ENCODE measurements around the gene CMSS1.

The CMSS1 gene

DNA sequence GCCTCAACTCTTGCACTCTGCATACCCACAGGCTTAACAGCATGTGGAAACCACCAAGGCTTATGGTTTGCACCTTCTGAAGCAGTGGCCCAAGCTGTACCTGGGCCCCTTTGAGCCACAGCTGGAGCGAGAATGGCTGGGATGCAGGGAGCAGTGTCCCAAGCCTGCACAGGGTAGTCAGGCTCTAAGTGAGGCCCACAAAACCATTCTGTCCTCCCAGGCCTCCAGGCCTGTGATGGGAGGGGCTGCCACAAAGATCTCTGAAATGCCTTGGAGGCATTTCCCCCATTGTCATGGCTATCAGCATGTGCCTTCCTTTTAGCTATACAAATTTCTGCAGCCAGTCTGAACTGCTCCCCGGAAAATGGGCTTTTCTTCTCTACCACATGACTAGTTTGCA lies 12.5 kb upstream of the CMSS1 start:
- Mint-ChIP-seq H3K4me3 (no peak overlapping the region), H3K27me3 (ENCODE audit: low read depth) (no peaks in the 10 kb centered on the region), H3K36me3 (ENCODE audit: low read depth) (peaks cover 6% of the 10 kb centered on the region), H3K27ac (no peak overlapping the region), H3K9me3 (peaks cover 14% of the 10 kb centered on the region), H3K4me1 (no peaks in the 10 kb centered on the region)
- TF ChIP-seq, protein P1, sequence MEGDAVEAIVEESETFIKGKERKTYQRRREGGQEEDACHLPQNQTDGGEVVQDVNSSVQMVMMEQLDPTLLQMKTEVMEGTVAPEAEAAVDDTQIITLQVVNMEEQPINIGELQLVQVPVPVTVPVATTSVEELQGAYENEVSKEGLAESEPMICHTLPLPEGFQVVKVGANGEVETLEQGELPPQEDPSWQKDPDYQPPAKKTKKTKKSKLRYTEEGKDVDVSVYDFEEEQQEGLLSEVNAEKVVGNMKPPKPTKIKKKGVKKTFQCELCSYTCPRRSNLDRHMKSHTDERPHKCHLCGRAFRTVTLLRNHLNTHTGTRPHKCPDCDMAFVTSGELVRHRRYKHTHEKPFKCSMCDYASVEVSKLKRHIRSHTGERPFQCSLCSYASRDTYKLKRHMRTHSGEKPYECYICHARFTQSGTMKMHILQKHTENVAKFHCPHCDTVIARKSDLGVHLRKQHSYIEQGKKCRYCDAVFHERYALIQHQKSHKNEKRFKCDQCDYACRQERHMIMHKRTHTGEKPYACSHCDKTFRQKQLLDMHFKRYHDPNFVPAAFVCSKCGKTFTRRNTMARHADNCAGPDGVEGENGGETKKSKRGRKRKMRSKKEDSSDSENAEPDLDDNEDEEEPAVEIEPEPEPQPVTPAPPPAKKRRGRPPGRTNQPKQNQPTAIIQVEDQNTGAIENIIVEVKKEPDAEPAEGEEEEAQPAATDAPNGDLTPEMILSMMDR (IDR thresholded peaks at IDR 0.05; ENCODE audit: unreplicated experiment in 3 of 3): no peak

DNA sequence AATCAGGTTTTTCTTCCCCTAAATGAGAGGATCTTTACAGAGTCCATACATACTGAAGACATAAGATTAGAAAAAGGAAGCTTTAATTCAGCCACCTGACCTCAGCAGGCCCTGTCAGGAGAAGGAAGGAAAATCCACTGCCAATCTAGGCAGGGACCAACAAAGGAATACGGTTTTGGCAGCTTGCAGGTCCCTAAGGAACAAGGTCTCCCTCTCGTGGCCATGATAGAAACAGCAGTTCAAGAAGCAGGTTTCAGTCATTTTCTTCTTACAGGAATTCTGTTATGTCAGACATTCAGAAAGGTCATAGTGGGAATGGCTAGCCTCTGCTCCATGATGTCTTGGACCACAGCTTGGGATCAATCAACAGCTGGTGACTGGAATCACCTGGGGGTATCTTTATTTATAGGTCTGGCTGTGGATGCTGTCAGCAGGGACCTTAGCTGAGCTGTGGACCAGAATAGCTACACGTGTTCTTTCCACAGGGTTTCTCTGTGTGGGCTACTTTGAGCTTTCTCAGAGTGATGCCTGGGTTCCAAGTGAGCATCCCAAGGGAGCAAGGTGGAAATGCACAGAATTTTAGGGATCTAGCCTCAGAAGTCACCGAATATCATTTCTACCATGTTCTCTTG lies 9.4 kb upstream of the CMSS1 start:
- TF ChIP-seq, protein P1 (IDR thresholded peaks at IDR 0.05; ENCODE audit: unreplicated experiment in 3 of 3): peak; percentile 54 to 71 (median 66)
- Mint-ChIP-seq H3K27me3 (ENCODE audit: low read depth) (no peaks in the 10 kb centered on the region), H3K4me1 (no peaks in the 10 kb centered on the region)

DNA sequence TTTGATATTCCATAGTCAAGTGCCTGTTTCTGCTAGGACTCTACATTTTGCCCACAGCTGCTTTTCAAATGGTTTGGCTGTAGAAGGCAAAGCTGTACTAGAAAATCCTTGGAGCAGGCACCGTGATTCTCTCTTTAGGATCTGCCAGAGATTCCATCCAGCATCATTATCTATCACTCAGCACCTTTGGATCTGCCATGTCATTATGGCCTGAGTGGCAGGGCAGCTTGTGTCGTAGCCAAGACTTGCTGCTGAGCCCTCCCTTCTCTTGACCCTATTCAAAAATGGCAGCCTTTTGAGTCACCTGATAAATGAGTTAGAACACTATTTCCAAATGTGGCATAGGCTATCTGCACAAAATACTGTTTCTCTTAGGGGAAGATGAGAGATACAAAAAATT lies 8.1 kb upstream of the CMSS1 start:
- Mint-ChIP-seq H3K36me3 (ENCODE audit: low read depth) (peaks cover 6% of the 10 kb centered on the region), H3K4me1 (no peaks in the 10 kb centered on the region), H3K4me3 (no peak overlapping the region), H3K27ac (no peak overlapping the region), H3K27me3 (ENCODE audit: low read depth) (no peaks in the 10 kb centered on the region), H3K9me3 (peaks cover 7% of the 10 kb centered on the region)
- TF ChIP-seq, protein P1 (IDR thresholded peaks at IDR 0.05; ENCODE audit: unreplicated experiment in 3 of 3): no peak

More for the DNA sequence above, 9.4 kb upstream of the CMSS1 start:
- Mint-ChIP-seq H3K9me3 (peaks cover 11% of the 10 kb centered on the region), H3K27ac (no peak overlapping the region), H3K4me3 (no peak overlapping the region), H3K36me3 (ENCODE audit: low read depth) (peaks cover 6% of the 10 kb centered on the region)

DNA sequence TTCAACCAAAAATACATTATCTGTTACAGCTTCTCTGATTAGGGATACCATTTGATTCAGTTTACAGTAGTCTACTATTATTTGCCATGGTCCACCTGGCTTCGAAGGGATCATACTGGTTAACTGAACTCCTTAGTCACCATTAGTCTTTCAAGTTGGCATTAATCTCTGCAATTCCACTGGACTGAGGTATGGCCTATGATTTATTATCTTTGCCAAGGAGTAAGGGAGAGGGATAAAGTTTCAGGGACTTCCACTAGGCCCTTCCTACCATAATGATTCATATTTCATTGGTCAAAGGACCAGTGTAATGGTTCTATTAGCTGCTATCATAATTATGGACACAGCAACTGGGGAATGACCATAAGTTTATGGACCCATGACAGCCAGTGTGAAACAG lies 7.3 kb upstream of the CMSS1 start:
- H3K9me3 Mint-ChIP-seq: peaks cover 5% of the 10 kb centered on the region
- peaks cover 5% of the 10 kb centered on the region for H3K36me3 Mint-ChIP-seq (ENCODE audit: low read depth)
- H3K4me1 Mint-ChIP-seq: no peaks in the 10 kb centered on the region
- TF ChIP-seq, protein P1 (IDR thresholded peaks at IDR 0.05; ENCODE audit: unreplicated experiment in 3 of 3): no peak
- H3K27me3 Mint-ChIP-seq (ENCODE audit: low read depth): peaks cover 3% of the 10 kb centered on the region
- H3K27ac Mint-ChIP-seq: no peak overlapping the region
- no peak overlapping the region for H3K4me3 Mint-ChIP-seq

DNA sequence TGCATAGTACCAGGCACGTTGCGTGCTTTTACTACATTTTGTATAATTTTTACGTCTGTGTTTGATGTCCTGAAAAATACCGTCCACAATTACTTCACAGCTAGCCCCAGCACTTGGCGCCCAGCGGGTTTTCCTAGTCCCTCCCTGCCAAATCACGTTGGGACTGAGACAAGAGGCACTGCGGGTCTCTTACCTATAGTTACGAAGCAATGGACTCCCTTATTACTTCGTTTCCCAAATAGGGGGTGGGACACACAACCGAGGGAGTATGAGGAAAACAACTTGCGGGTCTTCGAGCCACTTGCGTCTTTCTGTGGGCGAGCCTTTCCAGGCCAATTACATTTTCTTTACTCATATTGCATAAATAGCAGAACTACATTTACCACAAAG lies 620 bp upstream of the CMSS1 start:
- H3K36me3 Mint-ChIP-seq (ENCODE audit: low read depth): no peaks in the 10 kb centered on the region
- peak overlapping the region; percentile 99 to 100 (median 99) for H3K27ac Mint-ChIP-seq
- H3K4me1 Mint-ChIP-seq: peaks cover 27% of the 10 kb centered on the region
- H3K27me3 Mint-ChIP-seq (ENCODE audit: low read depth): peaks cover 3% of the 10 kb centered on the region
- TF ChIP-seq, protein P1 (IDR thresholded peaks at IDR 0.05; ENCODE audit: unreplicated experiment in 3 of 3): no peak
- peak overlapping the region; percentile 89 to 98 (median 93) for H3K4me3 Mint-ChIP-seq
- no peaks in the 10 kb centered on the region for H3K9me3 Mint-ChIP-seq

DNA sequence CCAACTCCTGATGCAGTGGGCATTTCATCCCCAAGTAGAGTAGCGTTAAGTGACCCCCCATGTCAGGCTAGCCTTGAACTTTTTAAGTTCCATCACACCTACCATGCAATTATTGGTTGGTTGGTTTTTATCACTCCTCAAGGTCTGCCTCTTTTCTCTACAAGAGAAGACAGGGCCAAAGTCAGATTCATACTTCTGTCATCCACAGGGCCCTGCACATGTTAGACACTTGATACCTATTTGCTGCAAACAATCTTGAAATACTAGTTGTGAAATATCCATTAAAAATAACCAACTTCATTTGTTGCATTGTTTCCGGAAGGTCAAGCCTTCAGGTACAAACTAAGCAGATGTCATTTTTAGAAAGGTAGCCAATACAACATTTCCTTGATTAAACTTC lies 1.2 kb downstream of the CMSS1 start:
- H3K27ac Mint-ChIP-seq: peak overlapping the region in 2 of 3 experiments; percentile 99 to 100
- H3K36me3 Mint-ChIP-seq (ENCODE audit: low read depth): no peaks in the 10 kb centered on the region
- TF ChIP-seq, protein P1 (IDR thresholded peaks at IDR 0.05; ENCODE audit: unreplicated experiment in 3 of 3): no peak
- peaks cover 3% of the 10 kb centered on the region for H3K27me3 Mint-ChIP-seq (ENCODE audit: low read depth)
- H3K9me3 Mint-ChIP-seq: no peaks in the 10 kb centered on the region
- H3K4me1 Mint-ChIP-seq: peaks cover 27% of the 10 kb centered on the region
- H3K4me3 Mint-ChIP-seq: peak overlapping the region; percentile 89 to 98 (median 93)

All from nephron (organoid).